GM19397 (cell line): ENCODE measurements around the gene ZFHX3.

Experiments used
- ATAC-seq: cut with Tn5 transposase; IDR thresholded peaks from one replicate; pipeline ENCODE4 v1.9.1; 2021; ENCODE audit warnings: mild to moderate bottlenecking, moderate library complexity; ENCODE audit not compliant: unreplicated experiment

Gene ZFHX3

GRCh38 chr16:72808754-72809153 is 239.2 kb downstream of the ZFHX3 start:
- ATAC-seq = no peak

GRCh38 chr16:72807245-72807644 is 240.7 kb downstream of the ZFHX3 start:
- ATAC-seq = no peak

- ATAC-seq = no peak
Measured at GRCh38 chr16:72805486-72805885, 242.4 kb downstream of the ZFHX3 start.

- ATAC-seq = no peak
Measured at GRCh38 chr16:72800524-72801161, 247.3 kb downstream of the ZFHX3 start.

- no peak for ATAC-seq
Measured at GRCh38 chr16:72798264-72798663, 249.7 kb downstream of the ZFHX3 start.

GRCh38 chr16:72797621-72798020 is 250.3 kb downstream of the ZFHX3 start:
- ATAC-seq = no peak

GRCh38 chr16:72796222-72796621 is 251.7 kb downstream of the ZFHX3 start:
- no peak for ATAC-seq

GRCh38 chr16:72794986-72795385 is 252.9 kb downstream of the ZFHX3 start:
- no peak for ATAC-seq

GRCh38 chr16:72794319-72794718 is 253.6 kb downstream of the ZFHX3 start:
- no peak for ATAC-seq

- ATAC-seq = no peak
Measured at GRCh38 chr16:72793716-72794115, 254.2 kb downstream of the ZFHX3 start.

- ATAC-seq = no peak
Measured at GRCh38 chr16:72793017-72793416, 254.9 kb downstream of the ZFHX3 start.

- no peak for ATAC-seq
Measured at GRCh38 chr16:72791786-72792185, 256.1 kb downstream of the ZFHX3 start.

GRCh38 chr16:72789921-72790320 is 258.0 kb downstream of the ZFHX3 start:
- no peak for ATAC-seq

GRCh38 chr16:72789465-72789864 is 258.5 kb downstream of the ZFHX3 start:
- ATAC-seq = no peak

- no peak for ATAC-seq
Measured at GRCh38 chr16:72788269-72788809, 259.6 kb downstream of the ZFHX3 start.

- peak; percentile 85 for ATAC-seq
Measured at GRCh38 chr16:72787514-72788268, 260.2 kb downstream of the ZFHX3 start.

- peak; percentile 8 for ATAC-seq
Measured at GRCh38 chr16:72787130-72787513, 260.8 kb downstream of the ZFHX3 start.

GRCh38 chr16:72786606-72787005 is 261.3 kb downstream of the ZFHX3 start:
- ATAC-seq = no peak

- no peak for ATAC-seq
Measured at GRCh38 chr16:72785886-72786285, 262.0 kb downstream of the ZFHX3 start.

GRCh38 chr16:72785171-72785570 is 262.8 kb downstream of the ZFHX3 start:
- ATAC-seq = no peak

- ATAC-seq = no peak
Measured at GRCh38 chr16:72783716-72784318, 264.1 kb downstream of the ZFHX3 start.

- ATAC-seq = no peak
Measured at GRCh38 chr16:72769876-72770275, 278.1 kb downstream of the ZFHX3 start.
